ENCODE data around the gene NT5C2. TPM values are rescaled to one million over a fixed set of nuclear protein-coding genes. Genes with fewer than 3 reads are reported as not detected.

The NT5C2 gene
- total and polyA plus RNA-seq, 2 experiments from 2014 or later = 52.6 to 69.0 TPM

- H2AFZ ChIP-seq = no peak overlapping the region
- H3K27me3 ChIP-seq (replicated peaks; ENCODE audit: insufficient read depth) = no peaks in the 10 kb centered on the region
- H3K79me2 ChIP-seq (ENCODE audit: insufficient read depth) = peaks cover 64% of the 10 kb centered on the region
- H3K4me2 ChIP-seq (ENCODE audit: unreplicated experiment) = no peak overlapping the region
- H3K27ac ChIP-seq = no peak overlapping the region
- H3F3A ChIP-seq (ENCODE audit: insufficient read depth) = peaks cover 19% of the 10 kb centered on the region; the same call in 1 of the 2 replicates
- H3K9ac ChIP-seq = no peak overlapping the region
- H3K9me3 ChIP-seq (ENCODE audit: low read depth) = no peaks in the 10 kb centered on the region
- no peak overlapping the region for H3K4me3 ChIP-seq
- in situ Hi-C loops (cut with MboI) = no loop called here
- H3K9me2 ChIP-seq (ENCODE audit: insufficient read depth) = no peaks in the 10 kb centered on the region
- peaks cover 24% of the 10 kb centered on the region for H3K4me1 ChIP-seq (ENCODE audit: insufficient read depth)
- 99% methylated on average over 4 of the region's 4 CpGs for WGBS, 2 experiments (ENCODE audit: low coverage in 1 of 2, low lambda C conversion rate in 2 of 2, missing lambda C conversion rate in 2 of 2)
- H3K36me3 ChIP-seq (ENCODE audit: low read depth) = peaks cover 16% of the 10 kb centered on the region; the same call in 1 of the 2 replicates
- no peaks in the 10 kb centered on the region; the same call in 1 of the 2 replicates for H4K20me1 ChIP-seq (ENCODE audit: insufficient read depth)
- TF ChIP-seq EZH2 (IDR thresholded peaks at IDR 0.05; ENCODE audit: insufficient read depth, poor library complexity, severe bottlenecking) (no peak), EZH2phosphoT487 (IDR thresholded peaks at IDR 0.05; ENCODE audit: insufficient read depth, low read depth) (no peak)
- DNase-seq = no peak
Observed at GRCh38 chr10:103124420-103125096, 68.5 kb downstream of the NT5C2 start.

DNA sequence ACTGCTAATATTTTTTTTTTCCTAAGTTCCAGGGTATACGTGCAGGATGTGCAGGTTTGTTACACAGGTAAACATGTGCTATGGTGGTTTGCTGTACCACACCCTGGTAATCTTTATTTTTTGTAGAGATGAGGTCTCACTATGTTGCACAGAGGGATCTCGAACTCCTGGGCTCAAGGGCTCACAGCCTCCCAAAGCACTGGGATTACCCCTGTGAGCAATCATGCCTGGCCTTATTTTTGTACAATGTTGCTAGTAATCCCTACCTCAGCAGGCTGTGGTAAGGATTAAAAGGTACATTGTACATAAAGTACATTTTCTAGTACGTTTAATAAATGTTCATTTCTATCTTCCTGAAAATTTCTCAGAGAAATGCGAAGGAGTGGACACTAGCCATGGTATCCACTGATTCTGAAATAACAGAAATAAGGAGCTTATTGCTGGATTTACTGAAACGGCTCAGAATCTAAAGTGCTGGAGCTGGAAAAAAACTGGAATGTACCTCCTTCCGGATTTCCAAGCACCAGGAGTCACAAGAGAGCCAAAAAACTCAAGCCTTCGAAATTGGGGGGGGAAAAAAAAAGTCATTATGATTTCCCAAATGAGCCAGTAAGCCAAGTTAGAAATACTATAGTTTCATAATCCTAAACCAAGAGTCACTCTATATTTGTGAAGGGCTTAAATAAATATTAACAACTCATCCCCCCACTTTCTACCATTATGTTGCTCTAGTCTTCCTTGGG is 69.6 kb downstream of the NT5C2 start:
- WGBS, 2 experiments (ENCODE audit: low coverage in 1 of 2, low lambda C conversion rate in 2 of 2, missing lambda C conversion rate in 2 of 2) = 83 to 84% methylated on average over 7 of the region's 7 CpGs
- Histone ChIP-seq H3K4me1 (ENCODE audit: insufficient read depth) (peaks cover 24% of the 10 kb centered on the region), H3K4me3 (no peak overlapping the region), H2AFZ (no peak overlapping the region), H3F3A (ENCODE audit: insufficient read depth) (peaks cover 19% of the 10 kb centered on the region; the same call in 1 of the 2 replicates), H3K27me3 (replicated peaks; ENCODE audit: insufficient read depth) (no peaks in the 10 kb centered on the region), H3K9ac (no peak overlapping the region), H3K36me3 (ENCODE audit: low read depth) (peaks cover 16% of the 10 kb centered on the region; the same call in 1 of the 2 replicates), H3K27ac (no peak overlapping the region), H3K9me3 (ENCODE audit: low read depth) (no peaks in the 10 kb centered on the region), H3K9me2 (ENCODE audit: insufficient read depth) (no peaks in the 10 kb centered on the region), H4K20me1 (ENCODE audit: insufficient read depth) (no peaks in the 10 kb centered on the region; the same call in 1 of the 2 replicates), H3K79me2 (ENCODE audit: insufficient read depth) (peaks cover 75% of the 10 kb centered on the region), H3K4me2 (ENCODE audit: unreplicated experiment) (no peak overlapping the region)
- DNase-seq = no peak
- in situ Hi-C loops (cut with MboI) = no loop called here
- TF ChIP-seq EZH2 (IDR thresholded peaks at IDR 0.05; ENCODE audit: insufficient read depth, poor library complexity, severe bottlenecking) = no peak
- no peak for TF ChIP-seq EZH2phosphoT487 (IDR thresholded peaks at IDR 0.05; ENCODE audit: insufficient read depth, low read depth)

DNA sequence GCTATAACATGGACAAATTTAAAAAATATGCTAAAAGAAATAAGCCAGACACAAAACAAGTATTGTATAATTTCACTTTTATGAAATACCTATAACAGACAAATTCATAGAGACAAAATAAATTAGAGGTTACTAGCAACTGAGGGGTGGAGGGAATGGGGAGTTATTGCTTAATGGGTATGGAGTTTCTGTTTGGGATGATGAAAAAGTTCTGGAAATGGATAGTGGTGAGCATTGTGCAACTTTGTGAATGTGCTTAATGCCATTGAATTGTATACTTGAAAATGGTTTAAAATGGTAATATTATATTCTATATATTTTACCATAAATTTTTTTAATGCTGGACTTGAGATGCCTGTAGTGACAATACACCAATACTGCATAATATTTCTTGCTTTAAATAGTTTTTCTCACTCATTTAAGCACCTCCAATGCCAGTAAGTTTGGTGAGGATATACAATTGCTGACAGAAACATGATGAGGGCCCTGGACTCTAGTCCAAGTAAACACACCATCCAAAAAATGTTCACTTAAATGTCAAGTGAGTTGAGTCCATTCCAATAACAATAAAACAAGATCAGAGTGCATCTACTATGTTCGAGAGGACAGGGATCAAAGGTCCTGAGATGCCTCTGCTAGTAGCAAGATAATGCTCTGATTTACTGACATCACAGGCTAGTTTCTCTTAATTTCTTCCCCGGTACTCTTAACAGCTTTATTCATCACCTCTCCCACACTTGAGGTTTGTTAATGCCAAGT is 71.9 kb downstream of the NT5C2 start:
- no peaks in the 10 kb centered on the region for H4K20me1 ChIP-seq (ENCODE audit: insufficient read depth)
- no peaks in the 10 kb centered on the region for H3K27me3 ChIP-seq (replicated peaks; ENCODE audit: insufficient read depth)
- H3K4me1 ChIP-seq (ENCODE audit: insufficient read depth) = peaks cover 24% of the 10 kb centered on the region
- H3K9me2 ChIP-seq (ENCODE audit: insufficient read depth) = no peaks in the 10 kb centered on the region
- H3F3A ChIP-seq (ENCODE audit: insufficient read depth) = peaks cover 19% of the 10 kb centered on the region; the same call in 1 of the 2 replicates
- peaks cover 16% of the 10 kb centered on the region; the same call in 1 of the 2 replicates for H3K36me3 ChIP-seq (ENCODE audit: low read depth)
- 40 to 42% methylated on average over 2 of the region's 2 CpGs for WGBS, 2 experiments (ENCODE audit: low coverage in 1 of 2, low lambda C conversion rate in 2 of 2, missing lambda C conversion rate in 2 of 2)
- peaks cover 90% of the 10 kb centered on the region for H3K79me2 ChIP-seq (ENCODE audit: insufficient read depth)
- H3K4me3 ChIP-seq = no peak overlapping the region
- H3K9me3 ChIP-seq (ENCODE audit: low read depth) = no peaks in the 10 kb centered on the region
- H3K27ac ChIP-seq = peak overlapping the region; percentile 18; the same call in 1 of the 2 replicates
- H3K4me2 ChIP-seq (ENCODE audit: unreplicated experiment) = no peak overlapping the region
- in situ Hi-C loops (cut with MboI) = no loop called here
- no peak for TF ChIP-seq EZH2 (IDR thresholded peaks at IDR 0.05; ENCODE audit: insufficient read depth, poor library complexity, severe bottlenecking)
- no peak for TF ChIP-seq EZH2phosphoT487 (IDR thresholded peaks at IDR 0.05; ENCODE audit: insufficient read depth, low read depth)
- no peak overlapping the region for H2AFZ ChIP-seq
- no peak overlapping the region for H3K9ac ChIP-seq
- DNase-seq = peak; percentile 47

DNA sequence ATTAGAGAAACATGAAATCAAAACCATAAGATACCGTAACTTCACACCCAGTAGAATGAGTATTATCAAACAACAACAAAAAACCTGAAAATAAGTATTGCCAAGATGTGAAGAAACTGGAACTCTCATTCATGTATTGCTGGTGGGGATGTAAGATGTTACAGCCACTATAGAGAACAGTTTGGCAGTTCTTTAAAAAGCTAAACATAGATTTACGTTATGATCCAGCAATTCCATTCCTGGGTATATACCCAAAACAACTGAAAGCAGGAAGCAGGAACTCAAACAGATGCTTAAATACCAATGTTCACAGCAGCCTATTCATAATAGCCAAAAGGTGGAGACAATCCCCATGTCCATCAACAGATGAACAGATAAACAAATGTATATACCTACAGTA is 72.5 kb downstream of the NT5C2 start:
- Histone ChIP-seq H3K4me1 (ENCODE audit: insufficient read depth) (peaks cover 24% of the 10 kb centered on the region), H3K36me3 (ENCODE audit: low read depth) (peaks cover 10% of the 10 kb centered on the region; the same call in 1 of the 2 replicates), H3F3A (ENCODE audit: insufficient read depth) (peaks cover 19% of the 10 kb centered on the region; the same call in 1 of the 2 replicates), H3K9ac (no peak overlapping the region), H3K4me3 (no peak overlapping the region), H3K9me3 (ENCODE audit: low read depth) (no peaks in the 10 kb centered on the region), H2AFZ (no peak overlapping the region), H3K4me2 (ENCODE audit: unreplicated experiment) (no peak overlapping the region), H3K79me2 (ENCODE audit: insufficient read depth) (peaks cover 88% of the 10 kb centered on the region), H3K27me3 (replicated peaks; ENCODE audit: insufficient read depth) (no peaks in the 10 kb centered on the region), H3K9me2 (ENCODE audit: insufficient read depth) (no peaks in the 10 kb centered on the region), H3K27ac (no peak overlapping the region; the same call in 1 of the 2 replicates), H4K20me1 (ENCODE audit: insufficient read depth) (no peaks in the 10 kb centered on the region)
- WGBS, 2 experiments (ENCODE audit: low coverage in 1 of 2, low lambda C conversion rate in 2 of 2, missing lambda C conversion rate in 2 of 2) = 69 to 75% methylated on average over 2 of the region's 2 CpGs
- in situ Hi-C loops (cut with MboI) = no loop called here
- TF ChIP-seq EZH2phosphoT487 (IDR thresholded peaks at IDR 0.05; ENCODE audit: insufficient read depth, low read depth) = no peak
- TF ChIP-seq EZH2 (IDR thresholded peaks at IDR 0.05; ENCODE audit: insufficient read depth, poor library complexity, severe bottlenecking) = no peak
- DNase-seq = no peak

All from GM23248 (cell line).